K562 (cell line): ENCODE results near the gene SFRP5. TPM values are rescaled to one million over a fixed set of nuclear protein-coding genes. Genes with fewer than 3 reads are reported as not detected.

Experiments used
- ATF4 ChIP-seq: fragments of 450-650 bp; formaldehyde crosslinking; IDR thresholded peaks from 2 replicates; pipeline ENCODE4 v1.4.0; 2022; ENCODE audit warnings: mild to moderate bottlenecking, moderate library complexity
- ATF7 ChIP-seq: fragments of 450-650 bp; IDR thresholded peaks from 2 replicates; pipeline ENCODE4 v1.7.1; 2014; ENCODE audit warnings: mild to moderate bottlenecking, moderate library complexity
- BCOR ChIP-seq: fragments of 450-650 bp; IDR thresholded peaks from 2 replicates; pipeline ENCODE4 v1.6.1; 2016
- CBX2 ChIP-seq: fragments of 200-600 bp; sonication (generic); IDR thresholded peaks from one replicate; pipeline ENCODE4 v1.6.1; 2012; ENCODE audit warnings: mild to moderate bottlenecking, low read length, inconsistent platforms; ENCODE audit not compliant: insufficient read depth, poor library complexity, severe bottlenecking
- CREBBP ChIP-seq: IDR thresholded peaks from one replicate; pipeline ENCODE4 v1.6.1; 2012; ENCODE audit warnings: low read depth, mild to moderate bottlenecking, control low read depth, inconsistent platforms, low read length
- CREM ChIP-seq: IDR thresholded peaks from 2 replicates; pipeline ENCODE4 v1.6.1; 2014; ENCODE audit warnings: antibody characterized with exemption, low read depth
- DDX20 ChIP-seq: fragments of 450-650 bp; IDR thresholded peaks from 2 replicates; pipeline ENCODE4 v1.6.1; 2016; ENCODE audit warnings: missing genetic modification characterization, low read depth, mild to moderate bottlenecking, missing compliant biosample characterization, moderate library complexity
- PTRF ChIP-seq: fragments of 450-650 bp; IDR thresholded peaks from 2 replicates; pipeline ENCODE4 v1.6.1; 2016; ENCODE audit warnings: mild to moderate bottlenecking, missing genetic modification characterization, missing compliant biosample characterization
- RAD51 ChIP-seq: fragments of 450-650 bp; IDR thresholded peaks from 2 replicates; pipeline ENCODE4 v1.7.1; 2016; ENCODE audit warnings: low read depth, mild to moderate bottlenecking, borderline replicate concordance
- SMAD4 ChIP-seq: fragments of 250-450 bp; sonication (Bioruptor Pico); conservative IDR thresholded peaks from 2 replicates; pipeline ENCODE4 v1.8.0; 2021; ENCODE audit warnings: inconsistent platforms, mild to moderate bottlenecking, moderate library complexity
- STAT5A ChIP-seq: IDR thresholded peaks from 2 replicates; pipeline ENCODE4 v1.6.1; 2012; ENCODE audit warnings: low read length, inconsistent platforms, borderline replicate concordance
- TRIM24 ChIP-seq, 2 experiments: fragments of 450-650 bp; IDR thresholded peaks; 2 replicates each; pipeline ENCODE4 v1.6.1; 2016
- ZBTB2 ChIP-seq: fragments of 450-650 bp; IDR thresholded peaks from 2 replicates; pipeline ENCODE4 v1.6.1; 2016; ENCODE audit warnings: antibody characterized with exemption
- ZBTB33 ChIP-seq: sonication (generic); formaldehyde crosslinking; IDR thresholded peaks from 2 replicates; pipeline ENCODE4 v1.8.1; 2023; ENCODE audit warnings: mild to moderate bottlenecking, missing genetic modification reagents
- ZNF175 ChIP-seq: fragments of 200-800 bp; sonication (Bioruptor generic); IDR thresholded peaks from 2 replicates; pipeline ENCODE4 v1.6.1; 2016; ENCODE audit warnings: low read depth, mild to moderate bottlenecking, missing genetic modification characterization, missing compliant biosample characterization
- ZNF347 ChIP-seq: fragments of 450-650 bp; formaldehyde crosslinking; IDR thresholded peaks from 2 replicates; pipeline ENCODE4 v1.4.0; 2020; ENCODE audit warnings: low read depth, mild to moderate bottlenecking, moderate library complexity
- polyA plus RNA-seq, 8 experiments: library from polyadenylated mRNA; depleted of rRNA in 4 of 8; stranded (reverse) in 5 of 8; unstranded in 3 of 8; fragments of >200 nt; fragmentation: Nextera tagmentation in 2 of 8; fragmentation: Illumina TruSeq in 1 of 8; extraction: Ambion mirVana in 2 of 8; extraction: Trizol in 1 of 8; gene quantifications; 2 replicates each; pipeline versions ENCODE4 v1.2.1 to v1.2.3, GENCODE V29; 2011 to 2014; ENCODE audit warnings: inconsistent platforms in 1 of 8, missing spikeins in 1 of 8
- total RNA-seq, 7 experiments: library from RNA; depleted of rRNA in 6 of 7; stranded (reverse); fragments of >200 nt in 6 of 7; fragmentation: Illumina TruSeq in 2 of 7; extraction: Trizol in 2 of 7; gene quantifications; 2 replicates each; pipeline versions ENCODE4 v1.2.1 to v1.2.3, GENCODE V29; 2011 to 2021; ENCODE audit warnings: low replicate concordance in 1 of 7
- TF ChIP-seq, protein P1 (sequence below): IDR thresholded peaks from 3 replicates; pipeline ENCODE4 v1.6.1; 2011; ENCODE audit warnings: borderline replicate concordance, mild to moderate bottlenecking; ENCODE audit not compliant: insufficient read length, insufficient read depth
- TF ChIP-seq, protein P2 (sequence below): fragments of 250-450 bp; sonication (Bioruptor Pico); IDR thresholded peaks from 2 replicates; pipeline ENCODE4 v1.4.0; 2020; ENCODE audit warnings: mild to moderate bottlenecking

SFRP5 gene
- total and polyA plus RNA-seq, 9 of the 15 experiments (the other 6 are each of a cell fraction or from before 2014, with no cell fraction given): 0.07 to 0.29 (median 0.13) TPM; not detected in 3

DNA sequence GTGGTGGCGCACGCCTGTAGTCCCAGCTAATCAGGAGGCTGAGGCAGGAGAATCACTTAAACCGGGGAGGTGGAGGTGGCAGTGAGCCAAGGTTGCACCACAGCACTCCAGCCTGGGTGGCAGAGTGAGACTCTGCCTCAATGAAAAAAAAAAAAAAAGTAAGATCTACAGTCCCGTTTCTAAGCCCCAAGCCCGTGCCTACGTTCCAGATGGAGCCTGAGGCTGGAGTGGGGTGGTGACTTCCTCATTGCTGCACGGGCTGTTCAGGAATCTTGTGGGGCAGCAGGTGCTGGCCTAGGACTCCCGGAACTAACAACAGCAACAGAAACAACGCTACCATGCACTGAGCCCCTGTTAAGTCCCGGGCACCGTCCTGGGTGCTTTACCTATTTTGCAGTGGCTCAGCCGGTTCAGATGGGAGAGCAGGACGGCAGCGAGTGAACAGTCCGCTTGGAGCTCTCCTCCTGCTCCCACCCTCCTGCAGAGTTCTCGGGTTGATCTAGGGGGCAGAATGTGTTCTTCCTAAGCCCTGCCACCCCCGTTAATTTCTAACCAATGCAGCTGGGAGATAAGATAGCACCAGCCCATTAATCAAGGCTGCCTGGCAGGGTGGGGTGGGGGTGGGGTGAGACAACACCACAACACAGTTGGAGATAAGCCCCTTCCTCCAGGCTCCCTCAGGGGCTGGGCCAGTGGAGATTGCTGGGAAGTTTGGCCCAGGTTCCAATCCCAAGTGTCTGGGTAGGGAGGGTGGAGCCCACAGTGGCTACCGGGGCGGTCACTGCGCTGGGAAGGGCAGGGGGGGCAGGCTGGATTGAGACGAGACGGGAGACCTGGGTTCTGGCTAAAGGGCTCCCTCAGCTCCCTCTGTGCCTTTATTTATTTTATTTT, 17.0 kb upstream of the SFRP5 start (continued):
- TF ChIP-seq ATF4 (CRISPR knock-in tag) (no peak), ZNF347 (no peak), ZBTB33 (CRISPR knock-in tag) (no peak), BCOR (peak; percentile 25; the same call in 1 of the 2 replicates), RAD51 (no peak), SMAD4 (peak; percentile 80), ZBTB2 (peak; percentile 49; the same call in 1 of the 2 replicates), ATF7 (0 out of 2 replicates have a peak, but pooled peaks have one; percentile 18), CBX2 (no peak), ZNF175 (CRISPR knock-in tag) (0 out of 2 replicates have a peak, but pooled peaks have one; percentile 75), STAT5A (peak; percentile 81; the same call in 1 of the 2 replicates), DDX20 (tag) (no peak), TRIM24 (IDR thresholded peaks at IDR 0.05) (peak; percentile 85), PTRF (tag) (no peak), CREM (peak; percentile 80), CREBBP (no peak)
- TF ChIP-seq, protein P1, sequence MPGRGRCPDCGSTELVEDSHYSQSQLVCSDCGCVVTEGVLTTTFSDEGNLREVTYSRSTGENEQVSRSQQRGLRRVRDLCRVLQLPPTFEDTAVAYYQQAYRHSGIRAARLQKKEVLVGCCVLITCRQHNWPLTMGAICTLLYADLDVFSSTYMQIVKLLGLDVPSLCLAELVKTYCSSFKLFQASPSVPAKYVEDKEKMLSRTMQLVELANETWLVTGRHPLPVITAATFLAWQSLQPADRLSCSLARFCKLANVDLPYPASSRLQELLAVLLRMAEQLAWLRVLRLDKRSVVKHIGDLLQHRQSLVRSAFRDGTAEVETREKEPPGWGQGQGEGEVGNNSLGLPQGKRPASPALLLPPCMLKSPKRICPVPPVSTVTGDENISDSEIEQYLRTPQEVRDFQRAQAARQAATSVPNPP: no peak
- TF ChIP-seq, protein P2, sequence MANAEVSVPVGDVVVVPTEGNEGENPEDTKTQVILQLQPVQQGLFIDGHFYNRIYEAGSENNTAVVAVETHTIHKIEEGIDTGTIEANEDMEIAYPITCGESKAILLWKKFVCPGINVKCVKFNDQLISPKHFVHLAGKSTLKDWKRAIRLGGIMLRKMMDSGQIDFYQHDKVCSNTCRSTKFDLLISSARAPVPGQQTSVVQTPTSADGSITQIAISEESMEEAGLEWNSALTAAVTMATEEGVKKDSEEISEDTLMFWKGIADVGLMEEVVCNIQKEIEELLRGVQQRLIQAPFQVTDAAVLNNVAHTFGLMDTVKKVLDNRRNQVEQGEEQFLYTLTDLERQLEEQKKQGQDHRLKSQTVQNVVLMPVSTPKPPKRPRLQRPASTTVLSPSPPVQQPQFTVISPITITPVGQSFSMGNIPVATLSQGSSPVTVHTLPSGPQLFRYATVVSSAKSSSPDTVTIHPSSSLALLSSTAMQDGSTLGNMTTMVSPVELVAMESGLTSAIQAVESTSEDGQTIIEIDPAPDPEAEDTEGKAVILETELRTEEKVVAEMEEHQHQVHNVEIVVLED (CRISPR knock-in tag): no peak
